Duodenal mucosa (tissue), 2 donors: Measurements from ENCODE around the gene GUCY1A2.

Source experiments
- H3K27ac ChIP-seq: one replicate; pipeline ENCODE4 v1.7.0; 2013; ENCODE audit warnings: low read depth, low read length
- H3K27me3 ChIP-seq, 2 donors: one replicate each; pipeline ENCODE4 v1.7.0; 2013; ENCODE audit warnings: low read length in 2 of 2, control low read depth in 1 of 2; ENCODE audit not compliant: insufficient read depth in 2 of 2, control insufficient read depth in 1 of 2
- H3K36me3 ChIP-seq, 2 donors: one replicate each; pipeline ENCODE4 v1.7.0; 2013; ENCODE audit warnings: low read length in 2 of 2, control low read depth in 1 of 2; ENCODE audit not compliant: insufficient read depth in 2 of 2, control insufficient read depth in 1 of 2
- H3K4me1 ChIP-seq, 2 donors: one replicate each; pipeline ENCODE4 v1.7.0; 2013; ENCODE audit warnings: low read length in 2 of 2, control low read depth in 1 of 2; ENCODE audit not compliant: insufficient read depth in 2 of 2, control insufficient read depth in 1 of 2
- H3K4me3 ChIP-seq, 2 donors: one replicate each; pipeline ENCODE4 v1.7.0; 2013; ENCODE audit warnings: low read length in 2 of 2, low read depth in 1 of 2
- H3K9ac ChIP-seq, 2 donors: one replicate each; pipeline ENCODE4 v1.7.0; 2013; ENCODE audit warnings: low read length in 2 of 2, low read depth in 1 of 2
- H3K9me3 ChIP-seq, 2 donors: one replicate each; pipeline ENCODE4 v1.7.0; 2013; ENCODE audit warnings: low read length in 2 of 2, control low read depth in 1 of 2; ENCODE audit not compliant: control insufficient read depth in 1 of 2

Gene GUCY1A2

GRCh38 chr11:106642331-106642730 lies 375.9 kb downstream of the GUCY1A2 start:
- Histone ChIP-seq H3K9ac (no peak overlapping the region), H3K4me1 (no peaks in the 10 kb centered on the region), H3K36me3 (no peaks in the 10 kb centered on the region), H3K27ac (no peak overlapping the region), H3K27me3 (no peaks in the 10 kb centered on the region), H3K4me3 (no peak overlapping the region), H3K9me3 (peaks cover 0 to 3% of the 10 kb centered on the region in 2 donors)

GRCh38 chr11:106632283-106632682 lies 386.0 kb downstream of the GUCY1A2 start:
- Histone ChIP-seq H3K4me3 (no peak overlapping the region), H3K27me3 (no peaks in the 10 kb centered on the region), H3K9ac (no peak overlapping the region), H3K9me3 (no peaks in the 10 kb centered on the region), H3K36me3 (no peaks in the 10 kb centered on the region), H3K27ac (no peak overlapping the region), H3K4me1 (no peaks in the 10 kb centered on the region)

DNA sequence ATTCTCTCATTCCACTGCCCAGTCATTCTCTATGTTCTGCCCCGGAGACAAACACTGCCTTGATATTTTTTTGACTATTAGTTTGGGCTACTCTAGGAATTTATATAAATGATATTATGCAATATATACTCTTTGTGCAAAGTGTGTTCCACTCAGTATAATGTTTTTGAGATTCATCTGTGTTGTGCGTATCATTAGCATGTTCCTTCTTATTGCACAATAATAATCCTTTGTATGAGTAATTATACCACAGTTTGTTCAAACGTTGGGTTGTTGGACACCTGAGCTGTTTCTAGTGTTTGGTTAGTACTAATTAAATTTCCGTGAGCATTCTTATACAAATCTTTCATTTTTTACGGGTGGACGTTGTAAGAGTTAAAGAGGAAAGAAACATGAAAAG lies 390.6 kb downstream of the GUCY1A2 start:
- Histone ChIP-seq H3K4me1 (no peaks in the 10 kb centered on the region), H3K36me3 (no peaks in the 10 kb centered on the region), H3K27me3 (no peaks in the 10 kb centered on the region), H3K4me3 (no peak overlapping the region), H3K9me3 (no peaks in the 10 kb centered on the region), H3K27ac (no peak overlapping the region), H3K9ac (no peak overlapping the region)

DNA sequence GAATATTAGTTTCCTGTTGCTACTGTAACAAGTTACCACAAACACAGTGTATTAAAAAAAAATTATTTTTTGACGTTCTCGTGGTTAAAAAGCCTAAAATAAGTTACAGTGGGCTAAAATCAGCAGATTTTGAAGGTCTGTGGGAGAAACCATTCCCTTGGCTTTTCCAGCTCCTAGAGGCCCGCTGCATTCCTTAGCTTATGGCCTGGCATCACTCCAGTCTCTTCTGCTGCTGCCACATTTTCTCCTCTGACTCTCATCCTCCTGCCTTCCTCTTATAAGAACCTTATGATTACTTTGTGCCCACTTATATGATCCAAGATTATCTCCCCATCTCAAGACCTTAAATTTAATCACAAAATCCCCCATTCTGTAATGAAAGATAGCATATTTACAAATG lies 392.7 kb downstream of the GUCY1A2 start:
- no peak overlapping the region for H3K27ac ChIP-seq
- no peaks in the 10 kb centered on the region for H3K4me1 ChIP-seq
- no peaks in the 10 kb centered on the region for H3K36me3 ChIP-seq
- H3K9ac ChIP-seq, result no peak overlapping the region
- no peaks in the 10 kb centered on the region for H3K9me3 ChIP-seq
- no peaks in the 10 kb centered on the region for H3K27me3 ChIP-seq
- no peak overlapping the region for H3K4me3 ChIP-seq

GRCh38 chr11:106624377-106624776 lies 393.9 kb downstream of the GUCY1A2 start:
- Histone ChIP-seq H3K4me1 (no peaks in the 10 kb centered on the region), H3K9me3 (no peaks in the 10 kb centered on the region), H3K27ac (no peak overlapping the region), H3K9ac (no peak overlapping the region), H3K4me3 (no peak overlapping the region), H3K27me3 (no peaks in the 10 kb centered on the region), H3K36me3 (no peaks in the 10 kb centered on the region)
